SU-DHL-6 (cell line): Measurements from ENCODE around the gene CEP95.

Experiments used
- CTCF ChIP-seq: fragments of 200-600 bp; sonication (generic); IDR thresholded peaks from one replicate; pipeline ENCODE4 v1.5.1; 2017; ENCODE audit warnings: antibody characterized with exemption, mild to moderate bottlenecking, low read length, moderate library complexity; ENCODE audit not compliant: insufficient read depth, poor library complexity, severe bottlenecking
- EZH2phosphoT487 ChIP-seq: fragments of 200-600 bp; sonication (generic), shearing (Covaris generic); conservative IDR thresholded peaks from 2 replicates; pipeline ENCODE4 v1.6.1; 2018; ENCODE audit warnings: mild to moderate bottlenecking, antibody characterized with exemption, low read length, moderate library complexity, mixed read lengths

GRCh38 chr17:64583038-64583437 lies 76.3 kb downstream of the CEP95 start:
- TF ChIP-seq CTCF (no peak), EZH2phosphoT487 (no peak)
